Measurements from ENCODE around the gene LIPI. TPM values are rescaled to one million over a fixed set of nuclear protein-coding genes. Genes with fewer than 3 reads are reported as not detected.
"Not testable (repeated sequence)": the region's sequence is repeated elsewhere in the genome, so short reads cannot be mapped to it uniquely, and the experiment has no call there.

LIPI gene
- not detected for total RNA-seq

GRCh38 chr21:14210738-14211137, at the start of gene LIPI:
TSS of gene LIPI (minus strand) at chr21:14210955. CDS start at chr21:14210845, 110 bp downstream.
- DNase-seq: no peak

DNA sequence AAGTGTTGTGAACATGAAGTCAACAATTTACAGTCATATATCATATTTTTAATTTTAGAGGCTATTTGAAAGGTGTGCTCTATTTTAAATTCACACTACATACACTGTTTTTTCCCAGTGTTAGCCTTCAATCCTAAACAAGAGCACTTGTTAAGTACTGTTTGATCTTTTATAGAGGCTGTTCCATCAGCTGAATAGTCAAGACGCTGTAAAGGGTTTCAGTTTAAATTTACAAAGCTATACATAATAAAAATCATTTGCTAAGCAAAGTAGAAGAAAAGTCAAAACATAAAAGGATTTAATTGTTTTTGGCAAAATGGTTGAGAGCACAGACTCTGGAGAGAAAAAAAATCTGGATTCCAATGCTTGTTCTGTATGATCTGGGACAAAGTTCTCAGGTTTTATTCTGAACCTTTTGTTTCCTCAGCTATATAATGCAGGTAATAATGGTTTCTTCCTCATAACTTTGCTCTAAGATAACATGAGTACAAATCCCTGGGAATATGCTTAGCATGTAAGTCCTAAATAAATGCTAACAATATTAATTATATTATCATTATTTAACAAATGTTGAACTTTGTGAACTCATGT, 49.5 kb upstream of the LIPI start:
- DNase-seq: no peak

GRCh38 chr21:14259747-14260146, 49.0 kb upstream of the LIPI start:
- DNase-seq: no peak

GRCh38 chr21:14251336-14251735, 40.6 kb upstream of the LIPI start:
- DNase-seq: no peak

DNA sequence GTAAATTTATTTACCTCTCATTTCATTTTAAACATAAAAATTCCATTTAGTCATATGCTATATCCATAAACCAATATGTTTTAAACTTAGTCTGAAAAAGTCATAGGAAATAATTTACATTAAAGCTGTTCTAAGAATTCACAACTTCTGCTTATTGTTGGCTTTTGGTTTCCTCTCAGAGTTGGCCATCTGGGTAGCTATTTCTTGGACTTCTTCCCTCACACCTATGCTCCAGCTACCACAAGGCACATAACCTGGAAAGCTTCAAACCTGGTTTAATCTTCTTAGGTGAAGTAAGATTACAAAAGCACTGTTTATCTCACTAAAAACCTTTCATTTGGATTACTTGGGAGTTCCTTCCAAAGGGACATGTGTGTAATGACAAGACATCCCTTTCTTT, 35.0 kb upstream of the LIPI start:
- no peak for DNase-seq

GRCh38 chr21:14244911-14245310, 34.2 kb upstream of the LIPI start:
- no peak for DNase-seq

GRCh38 chr21:14243874-14244273, 33.1 kb upstream of the LIPI start:
- no peak for DNase-seq

- no peak for DNase-seq
Measured at GRCh38 chr21:14243461-14243860, 32.7 kb upstream of the LIPI start.

DNA sequence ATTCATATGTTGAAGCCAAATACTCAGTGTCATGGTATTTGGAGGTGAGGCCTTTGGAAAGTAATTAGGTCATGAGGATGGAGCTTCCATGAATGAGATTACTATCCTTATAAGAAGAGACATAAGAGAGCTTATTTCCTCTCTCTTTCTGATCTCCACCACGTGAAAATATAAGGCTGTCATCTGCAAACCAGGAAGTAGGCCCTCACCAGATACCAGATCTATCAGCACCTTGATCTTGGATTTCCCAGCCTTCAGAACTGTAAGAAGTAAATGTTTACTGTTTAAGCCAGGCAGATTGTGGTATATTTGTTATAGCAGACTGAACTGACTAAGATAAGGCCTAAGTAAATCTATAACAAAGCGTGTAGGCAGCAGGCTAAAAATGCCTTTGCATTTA, 30.5 kb upstream of the LIPI start:
- DNase-seq: no peak

- no peak for DNase-seq
Measured at GRCh38 chr21:14239281-14239680, 28.5 kb upstream of the LIPI start.

- DNase-seq: no peak
Measured at GRCh38 chr21:14236180-14236579, 25.4 kb upstream of the LIPI start.

- no peak for DNase-seq
Measured at GRCh38 chr21:14235101-14235500, 24.3 kb upstream of the LIPI start.

GRCh38 chr21:14229399-14229798, 18.6 kb upstream of the LIPI start:
- no peak for DNase-seq

DNA sequence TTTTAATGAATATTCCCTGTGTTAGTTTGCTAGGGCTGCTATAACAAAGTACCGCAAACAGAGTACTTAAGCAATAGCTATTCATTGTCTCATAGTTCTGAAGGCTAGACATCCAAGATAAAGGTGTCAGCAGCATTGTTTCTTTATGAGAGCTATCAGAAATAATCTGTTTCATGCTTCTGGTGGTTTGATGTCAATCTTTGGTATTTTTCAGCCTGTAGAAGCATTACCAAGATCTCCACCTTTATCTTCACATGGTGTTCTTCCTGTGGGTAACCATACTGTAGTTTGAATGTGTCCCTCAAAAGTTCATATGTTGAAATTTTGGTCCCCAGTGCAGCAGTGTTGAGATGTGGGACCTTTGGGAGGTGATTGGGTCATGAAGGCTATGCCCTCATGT, 12.6 kb upstream of the LIPI start:
- no peak for DNase-seq

DNA sequence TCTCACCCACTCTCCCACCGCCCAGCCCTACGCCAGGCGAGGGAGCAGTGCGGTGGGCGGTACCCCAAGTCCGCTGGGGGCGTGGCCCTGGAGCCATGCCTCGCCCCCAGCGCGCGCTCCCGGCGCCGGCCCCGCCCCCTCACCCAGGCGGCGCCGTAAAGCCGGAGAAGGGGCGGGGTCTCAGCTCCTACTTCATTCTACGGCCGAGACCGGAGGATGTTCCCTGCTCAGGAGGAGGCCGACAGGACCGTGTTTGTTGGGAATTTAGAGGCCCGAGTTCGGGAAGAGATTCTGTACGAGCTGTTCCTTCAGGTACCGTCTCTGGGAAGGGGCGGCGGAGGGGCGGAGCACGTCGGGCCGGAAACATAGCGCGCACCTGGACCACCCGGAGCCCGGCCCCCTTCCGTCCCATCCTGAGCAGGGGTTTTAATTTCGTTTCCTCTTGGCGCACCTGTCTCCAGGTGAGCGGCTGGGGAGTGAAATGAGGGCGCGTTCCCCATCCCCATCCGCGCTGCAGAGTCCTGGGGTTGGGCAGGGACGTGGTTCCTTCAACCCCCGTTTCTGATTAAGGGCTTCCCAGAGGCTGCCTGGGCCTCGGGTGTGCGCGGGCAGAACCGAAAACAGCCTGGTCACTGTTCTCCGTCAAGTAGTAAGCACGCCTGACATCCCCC, 5.4 kb upstream of the LIPI start, which contains the start of gene RBM11:
Gene RBM11, plus strand, starts transcription at position 187 of the 671 bp plus-strand sequence. Its CDS starts 30 bp downstream, at position 217.
- DNase-seq: peak; percentile 43

GRCh38 chr21:14213164-14213563, 2.4 kb upstream of the LIPI start:
- DNase-seq: no peak

- DNase-seq: no peak
Measured at GRCh38 chr21:14206222-14206621, 4.5 kb downstream of the LIPI start.

GRCh38 chr21:14166463-14167223, 44.1 kb downstream of the LIPI start:
- DNase-seq: not testable (repeated sequence)

GRCh38 chr21:14143999-14144398, 66.8 kb downstream of the LIPI start:
- no peak for DNase-seq

DNA sequence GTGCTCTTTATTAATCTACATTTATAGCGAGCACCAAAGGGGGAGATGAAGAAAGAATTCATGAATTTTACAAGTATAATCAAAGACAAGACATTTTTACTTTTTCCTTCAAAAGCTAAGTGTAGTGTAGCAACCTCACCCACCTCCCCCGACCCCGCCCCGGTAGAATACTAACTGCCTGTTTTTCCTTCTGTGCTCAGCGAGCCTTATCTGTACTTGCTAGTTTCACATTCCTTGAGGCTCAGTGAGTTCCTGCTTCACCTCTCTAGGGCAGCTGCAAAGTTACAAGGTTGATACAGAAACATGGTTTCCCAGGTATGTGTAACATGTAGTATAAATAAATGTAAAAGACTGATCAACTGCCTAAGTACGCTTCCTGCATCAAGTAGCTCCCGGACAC, 86.5 kb downstream of the LIPI start:
- no peak for DNase-seq

- DNase-seq: no peak
Measured at GRCh38 chr21:14121719-14122118, 89.0 kb downstream of the LIPI start.

DNA sequence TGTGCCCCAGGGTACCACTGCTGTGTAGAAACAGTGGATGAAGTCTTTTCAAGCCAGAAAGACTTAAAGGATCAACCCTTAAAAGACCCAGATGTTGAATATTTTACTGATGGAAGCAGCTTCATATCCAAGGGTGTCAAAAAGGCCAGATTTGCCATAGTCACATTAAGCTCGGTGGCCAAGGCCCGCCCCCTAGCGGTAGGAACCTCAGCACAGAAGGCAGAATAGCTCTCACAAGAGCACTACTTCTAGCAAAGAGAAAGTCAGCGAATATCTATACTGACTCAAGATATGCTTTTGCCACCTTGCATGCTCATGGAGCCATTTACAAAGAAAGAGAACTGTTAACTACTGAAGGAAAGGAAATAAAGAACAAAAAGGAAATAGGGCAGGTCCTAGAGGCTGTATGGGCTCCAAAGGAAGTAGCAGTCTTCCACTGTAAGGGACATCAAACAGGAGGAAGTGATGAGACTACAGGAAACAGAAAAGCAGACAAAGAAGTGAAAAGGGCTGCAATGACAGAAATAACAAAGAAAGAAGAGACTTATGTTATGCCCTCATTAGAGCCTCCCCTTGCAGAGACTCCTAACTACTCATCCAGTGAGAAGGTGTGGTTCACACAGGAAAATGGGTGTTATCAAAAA, 90.5 kb downstream of the LIPI start:
- no peak for DNase-seq

DNA sequence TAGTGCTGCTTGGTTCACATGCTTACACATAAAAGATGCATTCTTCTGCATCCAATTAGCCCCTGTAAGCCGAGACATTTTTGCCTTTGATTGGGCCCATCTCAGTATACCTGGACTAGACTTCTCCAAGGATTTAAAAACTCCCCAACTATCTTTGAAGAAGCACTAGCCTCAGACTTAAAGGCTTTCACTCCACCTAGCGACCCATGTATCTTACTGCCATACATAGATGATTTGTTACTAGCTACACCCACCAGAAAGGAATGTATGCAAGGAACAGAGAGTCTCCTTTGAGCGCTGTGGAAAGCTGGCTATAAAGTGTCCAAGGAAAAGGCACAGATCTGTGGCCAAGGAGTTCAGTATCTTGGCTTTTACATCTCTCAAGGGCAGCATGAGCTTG, 91.7 kb downstream of the LIPI start:
- DNase-seq: no peak

Measured in occipital lobe (tissue), 2 donors.